Measurements from ENCODE around the gene RGS10. TPM values are rescaled to one million over a fixed set of nuclear protein-coding genes. Genes with fewer than 3 reads are reported as not detected.

RGS10 gene
- total and polyA plus RNA-seq, 9 donors: 34.1 to 60.7 (median 46.2) TPM

DNA sequence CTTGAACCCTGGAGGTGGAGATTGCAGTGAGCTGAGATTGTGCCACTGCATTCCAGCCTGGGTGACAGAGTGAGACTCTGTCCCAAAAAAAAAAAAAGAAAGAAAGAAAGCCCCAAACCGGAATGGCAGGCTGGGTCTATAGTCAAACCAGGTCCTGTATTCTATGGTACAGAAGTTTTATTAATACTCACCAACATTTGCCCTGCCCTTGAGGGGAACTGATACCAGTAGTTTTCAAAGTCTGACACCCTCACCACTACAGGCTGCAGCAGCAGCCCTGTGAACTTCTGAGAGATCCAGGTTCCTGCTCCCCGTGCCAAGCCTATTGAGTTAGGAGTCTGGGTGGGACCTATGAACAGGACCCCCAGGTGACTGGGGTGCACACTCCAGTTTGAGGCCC, 80.6 kb downstream of the RGS10 start:
- Histone ChIP-seq H3K27ac (ENCODE audit: low read length) (no peak overlapping the region), H3K4me1 (ENCODE audit: control insufficient read depth, insufficient read depth, low read length) (peaks cover 19% of the 10 kb centered on the region), H3K36me3 (ENCODE audit: control insufficient read depth, insufficient read depth, low read length) (no peaks in the 10 kb centered on the region), H3K9me3 (replicated peaks; ENCODE audit: control insufficient read depth, low read depth, low read length) (no peaks in the 10 kb centered on the region), H3K4me3 (ENCODE audit: low read length) (no peak overlapping the region), H3K27me3 (ENCODE audit: control insufficient read depth, insufficient read depth, low read length) (no peaks in the 10 kb centered on the region)
- no peak for DNase-seq
- WGBS (ENCODE audit: insufficient coverage): no CpG with 5 or more reads among the region's 2 CpGs

DNA sequence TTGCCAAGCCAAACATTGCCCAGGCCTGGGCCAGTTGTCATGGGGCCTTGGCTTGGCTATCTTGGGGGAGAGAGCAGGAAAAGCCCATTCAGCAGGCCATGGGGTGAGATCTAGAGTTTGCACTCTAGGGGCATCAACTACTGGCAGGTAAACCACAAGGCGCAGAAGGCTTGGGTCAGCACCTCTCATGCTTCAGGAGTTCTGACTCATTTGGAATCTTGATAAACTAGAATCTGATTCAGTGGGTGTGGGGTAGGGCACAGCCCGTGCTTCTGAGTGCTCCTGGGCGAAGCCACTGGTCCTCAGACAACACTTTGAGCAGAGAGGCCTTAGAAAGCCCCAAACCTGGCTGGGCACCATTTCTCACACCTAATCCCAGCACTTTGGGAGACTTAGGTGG, 81.1 kb downstream of the RGS10 start:
- Histone ChIP-seq H3K36me3 (ENCODE audit: control insufficient read depth, insufficient read depth, low read length) (no peaks in the 10 kb centered on the region), H3K27me3 (ENCODE audit: control insufficient read depth, insufficient read depth, low read length) (no peaks in the 10 kb centered on the region), H3K27ac (ENCODE audit: low read length) (no peak overlapping the region), H3K4me1 (ENCODE audit: control insufficient read depth, insufficient read depth, low read length) (peaks cover 19% of the 10 kb centered on the region), H3K9me3 (replicated peaks; ENCODE audit: control insufficient read depth, low read depth, low read length) (no peaks in the 10 kb centered on the region), H3K4me3 (ENCODE audit: low read length) (no peak overlapping the region)
- 100% methylated on average over 1 of the region's 3 CpGs for WGBS (ENCODE audit: insufficient coverage)
- no peak for DNase-seq

- no peaks in the 10 kb centered on the region for H3K27me3 ChIP-seq (ENCODE audit: control insufficient read depth, insufficient read depth, low read length)
- 84% methylated on average over 9 of the region's 11 CpGs for WGBS (ENCODE audit: insufficient coverage)
- H3K27ac ChIP-seq (ENCODE audit: low read length): no peak overlapping the region
- no peaks in the 10 kb centered on the region for H3K36me3 ChIP-seq (ENCODE audit: control insufficient read depth, insufficient read depth, low read length)
- DNase-seq: no peak
- no peaks in the 10 kb centered on the region for H3K9me3 ChIP-seq (replicated peaks; ENCODE audit: control insufficient read depth, low read depth, low read length)
- no peak overlapping the region for H3K4me3 ChIP-seq (ENCODE audit: low read length)
- peaks cover 19% of the 10 kb centered on the region for H3K4me1 ChIP-seq (ENCODE audit: control insufficient read depth, insufficient read depth, low read length)
Measured at GRCh38 chr10:119460369-119461195, 81.9 kb downstream of the RGS10 start.

- H3K27ac ChIP-seq (ENCODE audit: low read length): no peak overlapping the region
- H3K27me3 ChIP-seq (ENCODE audit: control insufficient read depth, insufficient read depth, low read length): no peaks in the 10 kb centered on the region
- no peak overlapping the region for H3K4me3 ChIP-seq (ENCODE audit: low read length)
- no peaks in the 10 kb centered on the region for H3K36me3 ChIP-seq (ENCODE audit: control insufficient read depth, insufficient read depth, low read length)
- no peak for DNase-seq
- H3K9me3 ChIP-seq (replicated peaks; ENCODE audit: control insufficient read depth, low read depth, low read length): no peaks in the 10 kb centered on the region
- H3K4me1 ChIP-seq (ENCODE audit: control insufficient read depth, insufficient read depth, low read length): peaks cover 19% of the 10 kb centered on the region
- WGBS (ENCODE audit: insufficient coverage): 88% methylated on average over 13 of the region's 17 CpGs
Measured at GRCh38 chr10:119459681-119460340, 82.7 kb downstream of the RGS10 start.

DNA sequence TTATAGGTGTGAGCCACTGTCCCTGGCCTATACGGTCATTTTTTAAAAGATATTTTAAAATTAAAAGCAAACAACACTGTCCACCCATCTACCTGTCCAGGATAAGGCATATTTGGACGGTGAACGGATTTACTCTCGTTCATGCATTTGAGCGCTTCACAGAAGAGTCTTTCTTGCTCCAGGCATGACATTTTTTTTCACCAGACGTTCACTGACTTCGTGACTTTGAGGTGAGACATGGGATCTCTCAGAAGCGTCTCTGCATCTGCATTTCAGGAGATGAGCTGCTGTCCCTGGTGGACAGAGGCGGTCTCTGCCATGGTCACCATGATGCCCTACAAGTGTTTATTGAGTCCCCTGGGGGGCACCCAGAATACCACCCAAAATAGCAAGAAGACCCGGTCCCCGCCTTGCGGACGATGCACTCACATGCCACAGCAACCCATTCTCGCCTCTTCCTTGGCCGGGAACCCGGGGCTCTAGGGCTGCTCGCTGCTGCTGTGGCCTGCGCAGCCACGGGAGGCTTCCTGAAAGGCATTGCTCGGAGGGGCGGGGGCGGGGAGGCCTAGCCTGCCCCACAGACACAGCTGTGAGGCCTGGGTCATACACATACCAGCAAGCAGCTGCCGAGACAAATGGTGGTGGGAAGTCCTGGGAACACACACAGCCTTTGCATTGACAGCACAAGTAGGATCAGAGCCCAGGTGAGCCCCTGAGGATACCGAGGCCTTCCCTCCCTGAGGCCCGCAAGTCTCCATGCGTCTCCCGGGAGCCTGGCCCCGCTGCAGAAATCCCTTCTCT, 84.4 kb downstream of the RGS10 start:
- H3K27me3 ChIP-seq (ENCODE audit: control insufficient read depth, insufficient read depth, low read length): no peaks in the 10 kb centered on the region
- H3K4me1 ChIP-seq (ENCODE audit: control insufficient read depth, insufficient read depth, low read length): peaks cover 19% of the 10 kb centered on the region
- 66% methylated on average over 22 of the region's 28 CpGs for WGBS (ENCODE audit: insufficient coverage)
- H3K36me3 ChIP-seq (ENCODE audit: control insufficient read depth, insufficient read depth, low read length): peaks cover 13% of the 10 kb centered on the region
- peak overlapping the region; percentile 48 for H3K27ac ChIP-seq (ENCODE audit: low read length)
- H3K4me3 ChIP-seq (ENCODE audit: low read length): no peak overlapping the region
- H3K9me3 ChIP-seq (replicated peaks; ENCODE audit: control insufficient read depth, low read depth, low read length): no peaks in the 10 kb centered on the region
- DNase-seq: peak; percentile 85

GRCh38 chr10:119456435-119456810, 86.1 kb downstream of the RGS10 start:
- Histone ChIP-seq H3K27me3 (ENCODE audit: control insufficient read depth, insufficient read depth, low read length) (no peaks in the 10 kb centered on the region), H3K4me1 (ENCODE audit: control insufficient read depth, insufficient read depth, low read length) (peaks cover 19% of the 10 kb centered on the region), H3K36me3 (ENCODE audit: control insufficient read depth, insufficient read depth, low read length) (peaks cover 25% of the 10 kb centered on the region), H3K27ac (ENCODE audit: low read length) (no peak overlapping the region), H3K4me3 (ENCODE audit: low read length) (no peak overlapping the region), H3K9me3 (replicated peaks; ENCODE audit: control insufficient read depth, low read depth, low read length) (no peaks in the 10 kb centered on the region)
- 78% methylated on average over 7 of the region's 7 CpGs for WGBS (ENCODE audit: insufficient coverage)
- DNase-seq: no peak

GRCh38 chr10:119455609-119456434, 86.7 kb downstream of the RGS10 start:
- Histone ChIP-seq H3K36me3 (ENCODE audit: control insufficient read depth, insufficient read depth, low read length) (peaks cover 28% of the 10 kb centered on the region), H3K4me3 (ENCODE audit: low read length) (no peak overlapping the region), H3K9me3 (replicated peaks; ENCODE audit: control insufficient read depth, low read depth, low read length) (no peaks in the 10 kb centered on the region), H3K27ac (ENCODE audit: low read length) (no peak overlapping the region), H3K4me1 (ENCODE audit: control insufficient read depth, insufficient read depth, low read length) (peaks cover 19% of the 10 kb centered on the region), H3K27me3 (ENCODE audit: control insufficient read depth, insufficient read depth, low read length) (no peaks in the 10 kb centered on the region)
- 82% methylated on average over 19 of the region's 23 CpGs for whole genome bisulfite sequencing (ENCODE audit: insufficient coverage)
- no peak for DNase-seq

DNA sequence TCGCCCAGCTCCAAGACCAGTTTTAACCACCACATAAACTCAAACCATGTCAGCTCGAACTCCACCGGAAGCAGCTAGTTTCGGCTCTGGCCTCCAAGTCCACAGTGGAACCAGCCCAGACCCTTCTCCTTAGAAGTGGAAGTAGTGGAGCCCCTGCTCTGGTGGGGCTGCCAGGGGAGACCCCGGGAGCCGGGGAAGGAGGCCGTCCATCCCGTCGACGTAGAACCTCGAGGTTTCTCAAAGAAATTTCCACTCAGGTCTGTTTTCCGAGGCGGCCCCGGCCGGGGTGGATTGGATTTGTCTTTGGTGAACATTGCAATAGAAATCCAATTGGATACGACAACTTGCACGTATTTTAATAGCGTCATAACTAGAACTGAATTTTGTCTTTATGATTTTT, 87.5 kb downstream of the RGS10 start:
- Histone ChIP-seq H3K36me3 (ENCODE audit: control insufficient read depth, insufficient read depth, low read length) (peaks cover 30% of the 10 kb centered on the region), H3K9me3 (replicated peaks; ENCODE audit: control insufficient read depth, low read depth, low read length) (no peaks in the 10 kb centered on the region), H3K4me1 (ENCODE audit: control insufficient read depth, insufficient read depth, low read length) (peaks cover 19% of the 10 kb centered on the region), H3K27me3 (ENCODE audit: control insufficient read depth, insufficient read depth, low read length) (no peaks in the 10 kb centered on the region), H3K27ac (ENCODE audit: low read length) (no peak overlapping the region), H3K4me3 (ENCODE audit: low read length) (no peak overlapping the region)
- no peak for DNase-seq
- 92% methylated on average over 8 of the region's 18 CpGs for WGBS (ENCODE audit: insufficient coverage)

- Histone ChIP-seq H3K27ac (ENCODE audit: low read length) (no peak overlapping the region), H3K9me3 (replicated peaks; ENCODE audit: control insufficient read depth, low read depth, low read length) (no peaks in the 10 kb centered on the region), H3K4me3 (ENCODE audit: low read length) (no peak overlapping the region), H3K36me3 (ENCODE audit: control insufficient read depth, insufficient read depth, low read length) (peaks cover 30% of the 10 kb centered on the region), H3K4me1 (ENCODE audit: control insufficient read depth, insufficient read depth, low read length) (peaks cover 15% of the 10 kb centered on the region), H3K27me3 (ENCODE audit: control insufficient read depth, insufficient read depth, low read length) (no peaks in the 10 kb centered on the region)
- WGBS (ENCODE audit: insufficient coverage): 79% methylated on average over 6 of the region's 13 CpGs
- DNase-seq: no peak
Measured at GRCh38 chr10:119454316-119454715, 88.2 kb downstream of the RGS10 start.
